GM18951 (cell line): ENCODE results near the gene SIGLEC14.

Experiments used
- POLR2A ChIP-seq: IDR thresholded peaks from 4 replicates; pipeline ENCODE4 v1.6.1; 2011; ENCODE audit warnings: mild to moderate bottlenecking; ENCODE audit not compliant: insufficient read length, insufficient read depth; ENCODE audit errors: extremely low read depth
- in situ Hi-C: fragments of 300-500 bp; cut with MboI; formaldehyde crosslinking; loops from one replicate; pipeline ENCODE4 v1.12.0; 2022; ENCODE audit warnings: low sequenced_read_pairs, mixed read lengths, inconsistent platforms; ENCODE audit not compliant: unreplicated experiment

Gene SIGLEC14

DNA sequence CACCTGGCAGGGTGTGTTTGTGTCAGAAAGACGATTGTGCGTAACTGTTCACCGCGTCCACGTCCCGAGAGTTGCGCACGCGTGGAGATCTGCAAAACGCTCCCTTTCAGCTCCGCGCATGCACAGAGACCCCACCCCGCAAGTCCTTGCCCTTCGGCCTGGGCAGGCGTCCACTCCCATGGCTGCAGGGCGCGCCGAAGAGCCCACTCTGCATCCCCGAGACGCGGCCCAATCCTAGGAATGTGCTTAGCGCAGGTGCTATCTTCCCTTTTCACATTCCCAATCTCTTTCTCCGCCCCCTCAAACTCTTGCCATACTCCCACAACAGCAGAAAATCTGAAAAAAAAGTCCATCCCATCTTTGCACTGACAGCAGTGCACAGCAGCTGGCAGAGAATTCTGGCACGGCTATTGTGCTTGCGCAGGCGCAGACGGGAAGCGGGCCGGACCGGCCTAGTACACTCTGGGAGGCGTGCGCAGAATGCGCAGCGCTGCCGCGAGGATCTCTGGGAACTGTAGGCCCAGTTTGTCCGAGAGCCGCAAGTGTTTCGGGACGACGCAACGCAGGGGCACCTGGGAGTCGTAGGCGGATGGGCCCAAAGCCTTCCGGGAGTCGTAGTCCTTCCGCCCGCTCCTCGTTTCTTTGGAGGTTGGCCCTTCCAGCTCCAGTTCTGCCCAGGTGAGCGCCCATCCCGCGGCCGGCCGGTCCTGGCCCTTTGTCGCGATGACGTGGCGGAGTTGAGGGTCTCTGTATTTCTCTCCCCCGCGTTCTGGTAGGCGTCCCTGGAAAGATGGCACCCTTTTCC is 52.5 kb downstream of the SIGLEC14 start:
- in situ Hi-C loops: no loop called here
- TF ChIP-seq POLR2A: peak; percentile 65

DNA sequence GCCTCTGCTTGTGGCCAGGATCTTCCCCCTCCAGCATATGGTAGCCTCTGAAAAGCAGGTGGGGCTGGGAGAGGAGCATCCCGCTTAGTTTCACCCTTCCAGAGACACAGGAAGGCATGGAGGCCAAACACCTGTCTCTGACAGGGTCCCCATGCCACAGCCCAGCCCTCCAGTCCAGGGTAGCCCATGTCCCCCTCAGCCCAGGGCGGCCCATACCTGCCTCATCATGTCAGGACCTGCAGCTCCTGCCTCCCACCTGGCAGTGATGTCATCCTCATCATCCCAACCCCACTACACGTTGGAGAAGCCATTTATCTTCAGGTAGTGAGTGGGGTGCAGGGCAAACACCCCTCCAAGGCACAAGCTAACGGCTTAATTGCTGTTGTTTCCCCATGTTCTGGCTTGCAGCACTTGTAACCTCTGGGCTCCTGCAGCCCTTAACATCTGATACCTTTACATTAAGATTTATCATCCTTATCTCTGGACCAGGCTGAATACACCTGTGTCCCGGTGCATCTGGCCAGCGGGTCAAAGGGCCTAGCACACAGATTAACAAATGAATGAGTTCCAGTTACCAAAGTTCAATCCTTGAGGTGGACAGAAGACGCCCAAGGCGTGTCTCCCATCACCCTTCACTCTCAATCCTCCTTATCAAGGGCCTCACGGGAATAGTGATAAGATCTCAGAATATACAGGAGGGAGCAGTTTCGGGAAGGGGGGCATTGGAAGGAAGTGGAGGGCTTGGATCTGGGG is 53.3 kb downstream of the SIGLEC14 start:
- in situ Hi-C loops: no loop called here
- no peak for TF ChIP-seq POLR2A
